HepG2 (cell line): Measurements from ENCODE around the gene LRP1-AS. TPM values are rescaled to one million over a fixed set of nuclear protein-coding genes. Genes with fewer than 3 reads are reported as not detected.
A peak's percentile ranks its signal among the peaks of the same experiment; 100 is the strongest.

Experiments used
- ATF7 ChIP-seq, 2 experiments: fragments of 450-650 bp in 1 of 2; sonication (generic) in 1 of 2; formaldehyde crosslinking in 1 of 2; IDR thresholded peaks; 2 replicates each; pipeline versions ENCODE4 v1.4.0 to v1.6.1; 2016 to 2020; ENCODE audit warnings: antibody characterized with exemption in 1 of 2, mild to moderate bottlenecking in 1 of 2, missing genetic modification reagents in 1 of 2
- FOSL2 ChIP-seq: sonication (generic); formaldehyde crosslinking; IDR thresholded peaks from 2 replicates; pipeline ENCODE4 v1.4.0; 2020; ENCODE audit warnings: missing genetic modification reagents
- HBP1 ChIP-seq: IDR thresholded peaks from 2 replicates; pipeline ENCODE4 v1.6.1; 2016; ENCODE audit warnings: low read depth, control low read depth
- HMGXB4 ChIP-seq, 2 experiments: sonication (generic) in 1 of 2; formaldehyde crosslinking in 1 of 2; IDR thresholded peaks; 2 replicates each; pipeline versions ENCODE4 v1.4.0 to v1.6.1; 2018 to 2020; ENCODE audit warnings: missing genetic modification reagents in 2 of 2, borderline replicate concordance in 1 of 2, low read depth in 1 of 2, mild to moderate bottlenecking in 1 of 2, missing biosample characterization in 1 of 2
- HNRNPL ChIP-seq: fragments of 200-400 bp; formaldehyde crosslinking; IDR thresholded peaks from 2 replicates; pipeline ENCODE4 v1.6.1; 2017; ENCODE audit warnings: mild to moderate bottlenecking, low read depth, low read length
- LRRFIP1 ChIP-seq: sonication (generic); formaldehyde crosslinking; conservative IDR thresholded peaks from 2 replicates; pipeline ENCODE4 v1.4.0; 2020; ENCODE audit warnings: missing genetic modification reagents
- MED8 ChIP-seq: sonication (generic); formaldehyde crosslinking; IDR thresholded peaks from 2 replicates; pipeline ENCODE4 v1.8.1; 2023; ENCODE audit warnings: mild to moderate bottlenecking, missing genetic modification reagents; ENCODE audit not compliant: insufficient replicate concordance
- NFKB2 ChIP-seq: sonication (generic); formaldehyde crosslinking; IDR thresholded peaks from 2 replicates; pipeline ENCODE4 v1.4.0; 2020; ENCODE audit warnings: missing genetic modification reagents, borderline replicate concordance
- NR2F6 ChIP-seq, 2 experiments: IDR thresholded peaks; 2 replicates each; pipeline ENCODE4 v1.6.1; 2016; ENCODE audit warnings: antibody characterized with exemption in 1 of 2, mild to moderate bottlenecking in 1 of 2
- POLR2AphosphoS5 ChIP-seq: IDR thresholded peaks from 2 replicates; pipeline ENCODE4 v1.6.1; 2012; ENCODE audit warnings: low read depth, low read length
- RXRB ChIP-seq: IDR thresholded peaks from 2 replicates; pipeline ENCODE4 v1.6.1; 2016; ENCODE audit warnings: borderline replicate concordance, missing genetic modification reagents, missing compliant biosample characterization
- SMARCC2 ChIP-seq: fragments of 450-650 bp; IDR thresholded peaks from 2 replicates; pipeline ENCODE4 v1.6.1; 2017; ENCODE audit warnings: antibody characterized with exemption, mild to moderate bottlenecking
- TEAD3 ChIP-seq: optimal IDR thresholded peaks from 2 replicates; pipeline ENCODE3; 2016; ENCODE audit warnings: borderline replicate concordance
- TERF1 ChIP-seq: sonication (generic); formaldehyde crosslinking; IDR thresholded peaks from 2 replicates; pipeline ENCODE4 v1.8.0; 2022; ENCODE audit warnings: mild to moderate bottlenecking, missing genetic modification reagents, moderate library complexity
- TGIF2 ChIP-seq: IDR thresholded peaks from 2 replicates; pipeline ENCODE4 v1.6.1; 2016; ENCODE audit warnings: control low read depth, missing compliant biosample characterization
- U2AF2 ChIP-seq: fragments of 200-400 bp; formaldehyde crosslinking; IDR thresholded peaks from 2 replicates; pipeline ENCODE4 v1.6.1; 2017; ENCODE audit warnings: low read depth, mild to moderate bottlenecking, low read length
- ZFX ChIP-seq: sonication (generic); formaldehyde crosslinking; IDR thresholded peaks from 2 replicates; pipeline ENCODE4 v1.4.0; 2020; ENCODE audit warnings: mild to moderate bottlenecking, low read depth, missing genetic modification reagents, moderate library complexity
- ZKSCAN1 ChIP-seq: fragments of 150-350 bp; IDR thresholded peaks from 2 replicates; pipeline ENCODE4 v1.6.1; 2014; ENCODE audit warnings: low read length
- ZMAT3 ChIP-seq: sonication (generic); formaldehyde crosslinking; conservative IDR thresholded peaks from 2 replicates; pipeline ENCODE4 v1.7.0; 2021; ENCODE audit warnings: missing genetic modification reagents
- ZNF10 ChIP-seq: sonication (generic); formaldehyde crosslinking; IDR thresholded peaks from 2 replicates; pipeline ENCODE4 v1.4.0; 2020; ENCODE audit warnings: mild to moderate bottlenecking, low read depth, missing genetic modification reagents, borderline replicate concordance
- ZNF317 ChIP-seq: sonication (generic); formaldehyde crosslinking; IDR thresholded peaks from 2 replicates; pipeline ENCODE4 v1.5.0; 2020; ENCODE audit warnings: mild to moderate bottlenecking, missing genetic modification reagents
- ZNF510 ChIP-seq: sonication (generic); formaldehyde crosslinking; IDR thresholded peaks from 2 replicates; pipeline ENCODE4 v1.4.0; 2020; ENCODE audit warnings: low read depth, mild to moderate bottlenecking, missing genetic modification reagents
- ZNF691 ChIP-seq: sonication (generic); formaldehyde crosslinking; IDR thresholded peaks from 2 replicates; pipeline ENCODE4 v1.4.0; 2020; ENCODE audit warnings: missing genetic modification reagents, low read depth, mild to moderate bottlenecking, borderline replicate concordance
- polyA plus RNA-seq, 8 experiments: library from polyadenylated mRNA; depleted of rRNA in 3 of 8; stranded (reverse) in 7 of 8; unstranded in 1 of 8; fragments of >200 nt; fragmentation: Illumina TruSeq in 4 of 8; extraction: Trizol in 4 of 8; gene quantifications; 2 replicates each; pipeline versions ENCODE4 v1.2.1 to v1.2.3, GENCODE V29; 2011 to 2016; ENCODE audit warnings: low read depth in 4 of 8, missing spikeins in 1 of 8, mixed read lengths in 1 of 8; ENCODE audit not compliant: insufficient read depth in 1 of 8
- total RNA-seq, 5 experiments: library from RNA; depleted of rRNA; stranded (reverse); fragments of >200 nt; fragmentation: Illumina TruSeq; extraction: Trizol; gene quantifications; 2 replicates each; pipeline ENCODE4 v1.2.3, GENCODE V29; 2016; ENCODE audit warnings: low read depth in 1 of 5

The LRP1-AS gene
- total and polyA plus RNA-seq, 2 of the 13 experiments (the other 11 are each of a cell fraction or from before 2014, with no cell fraction given): 0.20 TPM; not detected in 1

GRCh38 chr12:57173089-57173488 lies 25.7 kb upstream of the LRP1-AS start (continued):
- 0 out of 2 replicates have a peak, but pooled peaks have one; percentile 15 for TF ChIP-seq RXRB (CRISPR knock-in tag)
- TF ChIP-seq ZNF691 (CRISPR knock-in tag): peak; percentile 50; the same call in 1 of the 2 replicates
- peak; percentile 42 for TF ChIP-seq TEAD3 (CRISPR knock-in tag)
- TF ChIP-seq ZMAT3 (CRISPR knock-in tag): no peak
- TF ChIP-seq U2AF2: no peak
- peak; percentile 22; the same call in 1 of the 2 replicates for TF ChIP-seq POLR2AphosphoS5
- TF ChIP-seq HBP1 (CRISPR knock-in tag): no peak
- TF ChIP-seq ZKSCAN1: no peak
- peak; percentile 6; the same call in 1 of the 2 replicates for TF ChIP-seq FOSL2 (CRISPR knock-in tag)
- TF ChIP-seq LRRFIP1: no peak
- TF ChIP-seq ZNF317: no peak
- no peak for TF ChIP-seq SMARCC2
- peak; percentile 31 to 57; a peak in 2 of 4 replicates for TF ChIP-seq HMGXB4 (CRISPR knock-in tag; IDR thresholded peaks at IDR 0.05; ENCODE audit: borderline replicate concordance in 1 of 2, low read depth in 1 of 2)
- TF ChIP-seq ATF7 (IDR thresholded peaks at IDR 0.05): no peak
- TF ChIP-seq ATF7 (CRISPR knock-in tag; IDR thresholded peaks at IDR 0.05): no peak
- TF ChIP-seq MED8 (CRISPR knock-in tag): no peak
- TF ChIP-seq TGIF2 (CRISPR knock-in tag): peak; percentile 39; the same call in 1 of the 2 replicates
- TF ChIP-seq ZFX (CRISPR knock-in tag): peak; percentile 38; the same call in 1 of the 2 replicates
- no peak for TF ChIP-seq NR2F6 (IDR thresholded peaks at IDR 0.05)
- peak; percentile 24; the same call in 1 of the 2 replicates for TF ChIP-seq NR2F6 (CRISPR knock-in tag; IDR thresholded peaks at IDR 0.05)
- TF ChIP-seq HNRNPL: peak; percentile 81
- no peak for TF ChIP-seq ZNF10 (CRISPR knock-in tag)
- no peak for TF ChIP-seq NFKB2 (CRISPR knock-in tag)
- no peak for TF ChIP-seq ZNF510 (CRISPR knock-in tag)
- no peak for TF ChIP-seq TERF1 (CRISPR knock-in tag)
